PC-3 (cell line): ENCODE measurements around the gene FBLN5. TPM values are rescaled to one million over a fixed set of nuclear protein-coding genes. Genes with fewer than 3 reads are reported as not detected.

Source experiments
- ATAC-seq: fragments of 200-7000 bp; cut with Tn5 transposase; 2 replicates; pipeline ENCODE4 v1.9.1; 2020; ENCODE audit warnings: mild to moderate bottlenecking, moderate library complexity
- BruUV-seq: library from RNA; stranded (reverse); fragments of 400-500 nt; replicated peaks from 2 replicates; lab custom pipeline; 2021; lab: Mats Ljungman, UMichigan
- CTCF ChIA-PET: fragments of 300-600 bp; sonication (Branson Sonifier 250); formaldehyde crosslinking; loops from one replicate; lab custom pipeline; 2022; ENCODE audit warnings: antibody characterized with exemption; lab: Charles Lee
- POLR2A ChIA-PET: fragments of 300-600 bp; sonication (Branson Sonifier 250); formaldehyde crosslinking; loops from one replicate; lab custom pipeline; 2022; ENCODE audit warnings: antibody characterized with exemption; ENCODE audit not compliant: unreplicated experiment; lab: Charles Lee
- DNase-seq: peaks from one replicate; pipeline ENCODE4 v3.0.0-alpha.2; 2015
- H2AFZ ChIP-seq: fragments of 300-600 bp; sonication (generic); 2 replicates; pipeline ENCODE4 v1.6.0; 2016; ENCODE audit warnings: antibody characterized with exemption, low read length
- H3F3A ChIP-seq: fragments of 300-600 bp; sonication (generic); one replicate; pipeline ENCODE4 v1.6.0; 2017; ENCODE audit warnings: antibody characterized with exemption, low read length, control low read depth, mild to moderate bottlenecking; ENCODE audit not compliant: unreplicated experiment
- H3K27ac ChIP-seq: fragments of 300-600 bp; sonication (generic); 2 replicates; pipeline ENCODE4 v1.5.1; 2016; ENCODE audit warnings: mild to moderate bottlenecking, low read length
- H3K27me3 ChIP-seq: fragments of 300-600 bp; sonication (generic); 2 replicates; pipeline ENCODE4 v1.6.1; 2016; ENCODE audit warnings: low read length, mixed read lengths
- H3K36me3 ChIP-seq: fragments of 300-600 bp; sonication (generic); 2 replicates; pipeline ENCODE4 v1.6.1; 2016; ENCODE audit warnings: low read depth, mixed run types, low read length, mixed read lengths
- H3K4me1 ChIP-seq: fragments of 300-600 bp; sonication (generic); 2 replicates; pipeline ENCODE4 v1.5.1; 2016; ENCODE audit warnings: low read length; ENCODE audit not compliant: insufficient read depth
- H3K4me2 ChIP-seq: fragments of 300-600 bp; sonication (generic); 2 replicates; pipeline ENCODE4 v1.6.0; 2016; ENCODE audit warnings: low read length
- H3K4me3 ChIP-seq: fragments of 300-600 bp; sonication (generic); 2 replicates; pipeline ENCODE4 v1.5.1; 2016; ENCODE audit warnings: mild to moderate bottlenecking, low read length, mixed read lengths
- H3K79me2 ChIP-seq: fragments of 300-600 bp; sonication (generic); 2 replicates; pipeline ENCODE4 v1.6.1; 2017; ENCODE audit warnings: low read length, mixed read lengths
- H3K9ac ChIP-seq: fragments of 300-600 bp; sonication (generic); 2 replicates; pipeline ENCODE4 v1.6.0; 2016; ENCODE audit warnings: mild to moderate bottlenecking, low read length
- H3K9me2 ChIP-seq: fragments of 300-600 bp; sonication (generic); replicated peaks from 2 replicates; pipeline ENCODE4 v1.6.1; 2016; ENCODE audit warnings: mixed run types, low read length, mixed read lengths
- H3K9me3 ChIP-seq: fragments of 300-600 bp; sonication (generic); 2 replicates; pipeline ENCODE4 v1.6.1; 2016; ENCODE audit warnings: low read length, mixed read lengths
- H4K20me1 ChIP-seq: fragments of 300-600 bp; sonication (generic); 2 replicates; pipeline ENCODE4 v1.6.1; 2016; ENCODE audit warnings: low read length, mixed read lengths
- CTCF ChIP-seq: fragments of 300-600 bp; sonication (generic); conservative IDR thresholded peaks from 2 replicates; pipeline ENCODE4 v1.5.1; 2017; ENCODE audit warnings: antibody characterized with exemption, low read depth, mild to moderate bottlenecking, low read length
- EZH2 ChIP-seq: fragments of 300-600 bp; sonication (generic); IDR thresholded peaks from one replicate; pipeline ENCODE4 v1.6.1; 2017; ENCODE audit warnings: antibody characterized with exemption, mild to moderate bottlenecking, low read length; ENCODE audit not compliant: unreplicated experiment
- EZH2phosphoT487 ChIP-seq: fragments of 300-600 bp; sonication (generic); IDR thresholded peaks from 2 replicates; pipeline ENCODE4 v1.6.1; 2018; ENCODE audit warnings: mild to moderate bottlenecking, antibody characterized with exemption, low read length, borderline replicate concordance
- intact Hi-C: fragments of 100-400 bp; cut with micrococcal nuclease; formaldehyde crosslinking; loops from 2 replicates; pipeline ENCODE4 v1.9.0; 2023
- total RNA-seq: library from RNA; depleted of rRNA; stranded (reverse); fragments of >200 nt; gene quantifications from 2 replicates; pipeline ENCODE4 v1.2.3, GENCODE V29; 2014

FBLN5 gene
- total RNA-seq, 1 experiment from 2014 or later: 0.58 TPM

GRCh38 chr14:91945751-91946621 is 1.5 kb downstream of the FBLN5 start:
- Histone ChIP-seq H3K4me3 (no peak overlapping the region), H3K4me1 (no peaks in the 10 kb centered on the region), H3K36me3 (no peaks in the 10 kb centered on the region), H3K9ac (no peak overlapping the region), H3K9me2 (no peaks in the 10 kb centered on the region), H3K4me2 (no peak overlapping the region), H3K27ac (no peak overlapping the region), H3F3A (no peaks in the 10 kb centered on the region), H3K79me2 (no peaks in the 10 kb centered on the region), H3K9me3 (no peaks in the 10 kb centered on the region), H3K27me3 (peaks cover 22% of the 10 kb centered on the region), H4K20me1 (no peaks in the 10 kb centered on the region), H2AFZ (no peak overlapping the region)
- intact Hi-C loops: no loop called here
- no peak for TF ChIP-seq CTCF
- no peak for TF ChIP-seq EZH2phosphoT487
- TF ChIP-seq EZH2: no peak
- ChIA-PET POLR2A (no interaction called here), CTCF (no interaction called here)
- ATAC-seq (no peak), DNase-seq (no peak)
- no TSS peak for BruUV-seq

DNA sequence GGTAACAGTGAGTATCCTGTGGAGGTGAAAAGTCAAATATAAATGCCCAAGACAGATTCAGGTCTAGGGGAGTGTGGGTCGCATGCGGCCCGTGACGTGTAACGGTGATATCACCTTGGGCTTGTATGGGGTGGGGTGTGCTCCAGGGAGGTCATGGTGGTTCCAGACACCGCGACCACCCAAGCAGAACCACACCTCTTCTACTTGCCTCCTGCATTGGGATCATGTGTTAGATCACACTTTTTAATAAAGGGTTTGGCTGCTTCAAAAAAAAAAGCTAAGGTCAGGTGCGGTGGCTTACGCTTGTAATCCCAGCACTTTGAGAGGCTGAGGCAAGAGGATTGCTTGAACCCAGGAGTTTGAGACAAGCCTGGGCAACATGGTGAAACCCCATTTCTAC is 4.5 kb downstream of the FBLN5 start:
- no peaks in the 10 kb centered on the region for H3K36me3 ChIP-seq
- peaks cover 10% of the 10 kb centered on the region for H3K27me3 ChIP-seq
- H3K9me3 ChIP-seq: no peaks in the 10 kb centered on the region
- H3K4me3 ChIP-seq: no peak overlapping the region
- DNase-seq (no peak), ATAC-seq (no peak)
- CTCF ChIA-PET: no interaction called here
- H4K20me1 ChIP-seq: no peaks in the 10 kb centered on the region
- H3K79me2 ChIP-seq: no peaks in the 10 kb centered on the region
- no TSS peak for BruUV-seq
- intact Hi-C loops: no loop called here
- POLR2A ChIA-PET: no interaction called here
- no peak overlapping the region for H3K9ac ChIP-seq
- no peak overlapping the region for H2AFZ ChIP-seq
- no peak overlapping the region for H3K27ac ChIP-seq
- TF ChIP-seq EZH2phosphoT487 (no peak), CTCF (no peak), EZH2 (no peak)
- H3K4me1 ChIP-seq: no peaks in the 10 kb centered on the region
- no peaks in the 10 kb centered on the region for H3K9me2 ChIP-seq
- H3F3A ChIP-seq: no peaks in the 10 kb centered on the region
- no peak overlapping the region for H3K4me2 ChIP-seq

- Histone ChIP-seq H3K9me2 (no peaks in the 10 kb centered on the region), H3K9me3 (no peaks in the 10 kb centered on the region), H3K4me2 (no peak overlapping the region), H3F3A (no peaks in the 10 kb centered on the region), H3K79me2 (no peaks in the 10 kb centered on the region), H3K36me3 (no peaks in the 10 kb centered on the region), H3K9ac (no peak overlapping the region), H3K4me3 (no peak overlapping the region), H4K20me1 (no peaks in the 10 kb centered on the region), H3K4me1 (no peaks in the 10 kb centered on the region), H2AFZ (no peak overlapping the region), H3K27ac (no peak overlapping the region), H3K27me3 (peaks cover 8% of the 10 kb centered on the region; the same call in 1 of the 2 replicates)
- intact Hi-C loops: no loop called here
- DNase-seq: no peak
- ATAC-seq: no peak
- TF ChIP-seq EZH2phosphoT487 (no peak), CTCF (no peak), EZH2 (no peak)
- CTCF ChIA-PET: no interaction called here
- no TSS peak for BruUV-seq
- POLR2A ChIA-PET: no interaction called here
Observed at GRCh38 chr14:91942128-91942527, 5.4 kb downstream of the FBLN5 start.
